ENCODE results near the gene ATP13A5. TPM values are rescaled to one million over a fixed set of nuclear protein-coding genes. Genes with fewer than 3 reads are reported as not detected.

The ATP13A5 gene
- total and polyA plus RNA-seq, 2 of the 8 experiments (the other 6 are each of a cell fraction or from before 2014, with no cell fraction given) = not detected

DNA sequence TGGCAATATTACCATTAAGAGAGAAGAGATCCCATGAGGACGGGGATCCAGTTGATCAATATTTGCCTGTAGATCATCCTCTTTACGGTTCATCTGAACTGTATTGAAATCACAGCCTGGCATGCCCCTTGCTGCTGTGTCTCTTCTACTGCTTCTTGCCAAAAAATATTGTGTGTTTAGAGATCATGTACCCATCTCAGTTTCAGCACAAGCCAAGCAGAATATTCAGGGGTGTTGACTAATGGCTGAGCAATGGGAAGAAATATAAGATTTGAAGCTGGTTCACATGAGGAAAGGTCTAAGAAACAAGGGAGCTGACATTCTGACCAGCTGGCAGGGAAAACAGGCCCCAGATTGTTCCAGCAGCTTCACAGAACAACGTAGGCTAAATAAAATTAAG is 21.3 kb downstream of the ATP13A5 start:
- H3K79me1 ChIP-seq (ENCODE audit: low read depth, low read length) = no peaks in the 10 kb centered on the region
- DNase-seq (ENCODE audit: low read depth in 1 of 2, low spot score in 2 of 2) (no peak), FAIRE-seq (no peak)
- no peak overlapping the region for H3K4me2 ChIP-seq (ENCODE audit: insufficient read depth in 1 of 2, low read depth in 2 of 2, low read length in 2 of 2)
- no peak overlapping the region for H3K18ac ChIP-seq (ENCODE audit: extremely low read depth, low read length)
- H4K20me1 ChIP-seq (replicated peaks in 1 of 2; ENCODE audit: control insufficient read depth in 1 of 2, insufficient read depth in 2 of 2, low read length in 2 of 2) = no peaks in the 10 kb centered on the region
- H3K27me3 ChIP-seq (replicated peaks in 1 of 4; ENCODE audit: control insufficient read depth in 3 of 4, extremely low read depth in 1 of 4, insufficient read depth in 3 of 4, low read length in 3 of 4) = no peaks in the 10 kb centered on the region
- no peaks in the 10 kb centered on the region; a peak in 1 of 7 replicates for H3K4me1 ChIP-seq (replicated peaks in 1 of 4; ENCODE audit: control insufficient read depth in 3 of 4, insufficient read depth in 4 of 4, low read length in 3 of 4)
- H3K9ac ChIP-seq (replicated peaks in 1 of 4; ENCODE audit: extremely low read depth in 1 of 4, low read depth in 3 of 4, low read length in 3 of 4) = no peak overlapping the region
- no peaks in the 10 kb centered on the region for H3K36me3 ChIP-seq (ENCODE audit: control insufficient read depth in 2 of 4, insufficient read depth in 4 of 4, low read length in 3 of 4)
- no peak overlapping the region for H3K14ac ChIP-seq (ENCODE audit: insufficient read length)
- no peaks in the 10 kb centered on the region for H3K9me3 ChIP-seq (ENCODE audit: insufficient read depth in 2 of 2, low read depth in 1 of 2, low read length in 1 of 2)
- H4K5ac ChIP-seq (ENCODE audit: insufficient read length, low read depth, low read length) = no peak overlapping the region
- no peaks in the 10 kb centered on the region for H3K79me2 ChIP-seq (ENCODE audit: control insufficient read depth in 1 of 2, insufficient read depth in 2 of 2, low read length in 2 of 2)
- no peak overlapping the region for H3K4me3 ChIP-seq (ENCODE audit: extremely low read depth in 1 of 4, insufficient read depth in 2 of 4, low read depth in 3 of 4, low read length in 4 of 4)
- no peak overlapping the region for H2AK5ac ChIP-seq (ENCODE audit: low read depth, low read length)
- H3K23ac ChIP-seq (ENCODE audit: insufficient read length) = no peak overlapping the region
- ChIA-PET CTCF (ENCODE audit: partially characterized antibody) (no interaction called here), POLR2A (ENCODE audit: partially characterized antibody) (no interaction called here)
- H2AFZ ChIP-seq (ENCODE audit: low read length) = no peak overlapping the region; the same call in 1 of the 2 replicates
- H3K4ac ChIP-seq (replicated peaks; ENCODE audit: insufficient read length, low read depth, low read length) = no peak overlapping the region
- H2BK15ac ChIP-seq (ENCODE audit: low read length) = no peak overlapping the region
- TF ChIP-seq, protein P1, sequence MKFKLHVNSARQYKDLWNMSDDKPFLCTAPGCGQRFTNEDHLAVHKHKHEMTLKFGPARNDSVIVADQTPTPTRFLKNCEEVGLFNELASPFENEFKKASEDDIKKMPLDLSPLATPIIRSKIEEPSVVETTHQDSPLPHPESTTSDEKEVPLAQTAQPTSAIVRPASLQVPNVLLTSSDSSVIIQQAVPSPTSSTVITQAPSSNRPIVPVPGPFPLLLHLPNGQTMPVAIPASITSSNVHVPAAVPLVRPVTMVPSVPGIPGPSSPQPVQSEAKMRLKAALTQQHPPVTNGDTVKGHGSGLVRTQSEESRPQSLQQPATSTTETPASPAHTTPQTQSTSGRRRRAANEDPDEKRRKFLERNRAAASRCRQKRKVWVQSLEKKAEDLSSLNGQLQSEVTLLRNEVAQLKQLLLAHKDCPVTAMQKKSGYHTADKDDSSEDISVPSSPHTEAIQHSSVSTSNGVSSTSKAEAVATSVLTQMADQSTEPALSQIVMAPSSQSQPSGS (IDR thresholded peaks at IDR 0.05; ENCODE audit: low read length) = no peak
- TF ChIP-seq TAF7 (optimal IDR thresholded peaks at IDR 0.05; ENCODE audit: borderline replicate concordance, low read depth, low read length) (no peak), ASH2L (IDR thresholded peaks at IDR 0.05; ENCODE audit: low read length) (no peak), EP300 (IDR thresholded peaks at IDR 0.05; ENCODE audit: borderline replicate concordance in 1 of 2, low read depth in 2 of 2, low read length in 2 of 2) (no peak), SIX5 (IDR thresholded peaks at IDR 0.05; ENCODE audit: low read depth, low read length) (no peak), RFX5 (IDR thresholded peaks at IDR 0.05; ENCODE audit: borderline replicate concordance, low read depth, low read length) (no peak), CHD1 (IDR thresholded peaks at IDR 0.05; ENCODE audit: low read depth, low read length) (no peak), JUN (IDR thresholded peaks at IDR 0.05; ENCODE audit: low read depth, low read length) (no peak)
- TF ChIP-seq, protein P2, sequence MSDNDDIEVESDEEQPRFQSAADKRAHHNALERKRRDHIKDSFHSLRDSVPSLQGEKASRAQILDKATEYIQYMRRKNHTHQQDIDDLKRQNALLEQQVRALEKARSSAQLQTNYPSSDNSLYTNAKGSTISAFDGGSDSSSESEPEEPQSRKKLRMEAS (IDR thresholded peaks at IDR 0.05) = no peak
- H4K91ac ChIP-seq (replicated peaks; ENCODE audit: insufficient read length, low read length) = no peak overlapping the region
- no peak overlapping the region for H3K27ac ChIP-seq (ENCODE audit: low read depth, low read length)
- no peak overlapping the region for H2BK5ac ChIP-seq (ENCODE audit: low read depth, low read length)
- 87% methylated on average over 3 of the region's 3 CpGs; no CpG with 5 or more reads in 1 of the 2 experiments for WGBS, 2 experiments (ENCODE audit: extremely low coverage in 1 of 2, insufficient coverage in 1 of 2, insufficient read length in 1 of 2, insufficient replicate concordance in 2 of 2, low coverage in 1 of 2, low lambda C conversion rate in 2 of 2, missing lambda C conversion rate in 1 of 2)
- H2BK120ac ChIP-seq (replicated peaks; ENCODE audit: low read depth, low read length) = no peak overlapping the region
- no peak overlapping the region for H4K8ac ChIP-seq (ENCODE audit: extremely low read depth, insufficient read depth, low read length)
- H2BK20ac ChIP-seq (ENCODE audit: low read length) = no peak overlapping the region
- H2BK12ac ChIP-seq (ENCODE audit: low read depth, low read length) = no peak overlapping the region
- no peaks in the 10 kb centered on the region; the same call in 1 of the 2 replicates for H3K23me2 ChIP-seq (ENCODE audit: low read depth, low read length)
- H3K56ac ChIP-seq (replicated peaks; ENCODE audit: insufficient read length, low read depth, low read length) = no peak overlapping the region
